NCI-H345 treated with DMSO at 0.1 percent for 48 hours (cell line): ENCODE data around the gene CATSPER1.

ENCODE experiments used
- DNase-seq: peaks from one replicate; lab custom pipeline; 2025; ENCODE audit not compliant: unreplicated experiment; lab: John Stamatoyannopoulos, UW

CATSPER1 gene

DNA sequence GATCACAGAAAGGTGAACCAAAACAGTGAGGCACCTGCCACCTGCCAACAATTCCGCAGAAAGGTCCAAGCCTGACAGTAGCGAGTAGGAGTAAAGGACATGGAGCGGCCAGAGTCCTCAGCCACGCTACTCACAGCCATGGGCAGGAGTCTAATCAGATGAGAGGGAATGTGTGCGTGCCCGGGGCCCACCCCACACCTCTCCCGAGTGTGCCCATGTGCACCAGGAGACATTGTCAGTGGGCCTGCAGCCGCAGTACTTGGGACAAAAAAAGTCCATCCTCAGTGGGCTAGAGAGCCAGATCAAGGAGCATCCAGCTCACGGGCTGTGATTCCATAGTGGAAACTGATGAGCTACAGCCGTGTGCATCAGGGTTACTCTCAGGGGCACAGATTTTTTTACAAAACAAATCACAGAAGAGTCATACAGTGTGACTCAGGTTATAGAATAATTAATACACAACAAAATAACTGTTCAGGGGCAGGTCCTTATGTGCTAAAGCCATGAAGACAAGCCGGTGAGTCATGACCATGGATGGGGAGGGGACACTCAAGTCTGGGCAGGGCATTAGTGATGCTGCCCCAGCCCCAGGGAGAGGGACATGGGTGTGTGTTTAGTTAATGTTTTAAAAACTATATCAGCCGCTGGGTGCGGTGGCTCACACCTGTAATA is 52.7 kb downstream of the CATSPER1 start:
- DNase-seq, result no peak

DNA sequence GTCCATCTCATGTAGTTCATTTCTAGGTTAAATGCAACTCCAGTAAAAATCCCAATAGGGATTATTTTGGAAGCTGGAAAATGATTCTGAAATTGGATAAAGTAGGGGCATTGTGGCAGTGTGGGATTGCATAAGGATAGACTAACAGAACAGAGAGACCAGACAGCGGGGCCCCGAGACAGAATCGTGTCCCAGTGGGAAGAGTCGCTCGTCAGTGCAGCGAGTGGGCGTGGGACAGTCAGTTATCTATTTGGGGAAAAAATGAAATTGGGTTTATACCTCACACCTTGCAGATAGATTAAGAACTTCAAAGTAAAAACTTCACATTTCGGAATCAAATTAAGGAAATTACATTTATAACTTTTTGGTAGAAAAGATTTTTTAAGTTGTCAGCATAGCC is 54.2 kb downstream of the CATSPER1 start:
- no peak for DNase-seq

DNA sequence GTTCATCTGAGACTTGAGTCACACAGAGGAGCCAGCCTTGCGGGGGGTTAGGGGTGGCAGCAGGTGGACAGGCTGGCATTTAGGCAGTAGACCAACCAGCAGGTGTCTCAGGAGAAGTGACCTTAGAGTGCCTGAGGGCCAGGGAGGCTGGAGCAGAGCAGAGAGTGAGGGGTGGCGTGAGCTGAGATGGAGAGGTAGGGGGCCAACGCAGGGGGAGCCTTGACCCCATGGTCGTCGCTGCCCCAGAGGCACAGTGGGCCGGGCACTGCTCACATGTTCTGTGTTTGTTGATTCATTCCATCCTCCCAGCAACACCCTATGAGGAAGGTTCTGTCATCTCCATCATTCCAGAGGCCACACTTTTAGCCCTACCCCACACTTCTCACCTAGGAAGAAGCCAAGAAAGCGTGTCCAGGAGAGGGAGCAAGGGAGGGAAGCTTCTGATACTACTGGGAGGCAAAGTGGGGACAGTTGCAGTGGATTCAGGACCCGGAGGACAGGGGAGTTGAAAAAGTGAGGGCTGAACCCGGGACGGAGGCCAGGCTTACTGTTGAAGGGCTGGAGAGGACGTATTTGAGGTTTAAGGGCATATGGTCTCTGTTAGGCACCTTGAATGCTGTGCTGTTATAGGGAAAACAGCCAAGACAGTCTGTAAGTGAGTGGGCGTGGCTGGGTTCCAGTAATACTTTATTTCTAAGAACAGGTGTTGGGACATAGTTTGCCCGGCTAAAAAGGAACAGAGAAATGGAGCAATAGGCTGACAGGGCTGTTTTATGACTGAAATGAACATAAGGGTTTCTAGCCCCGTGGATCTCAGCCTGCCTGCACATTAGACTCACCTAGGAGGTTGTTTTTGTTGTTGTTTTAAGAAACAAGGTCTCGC is 57.4 kb downstream of the CATSPER1 start:
- DNase-seq, result no peak

DNA sequence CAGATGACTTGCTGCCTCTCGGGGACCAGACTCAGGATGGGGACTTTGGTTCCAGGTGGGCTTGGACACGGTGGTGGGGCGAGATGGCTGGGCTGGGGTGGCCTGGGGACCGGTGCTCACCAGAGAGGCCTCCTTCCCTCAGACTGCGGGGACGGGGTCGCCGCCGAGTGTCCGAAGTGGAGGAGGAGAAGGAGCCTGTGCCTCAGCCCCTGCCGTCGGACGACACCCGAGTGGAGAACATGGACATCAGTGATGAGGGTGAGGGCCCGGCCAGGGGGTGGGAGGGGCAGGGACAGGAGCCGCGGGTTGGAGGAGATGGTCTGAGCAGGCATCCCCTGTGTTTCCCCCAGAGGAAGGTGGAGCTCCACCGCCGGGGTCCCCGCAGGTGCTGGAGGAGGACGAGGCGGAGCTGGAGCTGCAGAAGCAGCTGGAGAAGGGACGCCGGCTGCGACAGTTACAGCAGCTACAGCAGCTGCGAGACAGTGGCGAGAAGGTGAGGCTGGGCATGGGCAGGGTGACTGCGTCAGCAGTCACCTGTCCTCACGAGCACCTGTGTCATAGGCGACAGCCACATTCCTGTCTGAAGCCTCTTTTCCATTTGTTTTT is 58.8 kb downstream of the CATSPER1 start:
- DNase-seq, result no peak
